ENCODE data around the gene ZNF135. TPM values are rescaled to one million over a fixed set of nuclear protein-coding genes. Genes with fewer than 3 reads are reported as not detected.

ZNF135 gene
- total RNA-seq, 1 donor from 2014 or later: 14.1 TPM

DNA sequence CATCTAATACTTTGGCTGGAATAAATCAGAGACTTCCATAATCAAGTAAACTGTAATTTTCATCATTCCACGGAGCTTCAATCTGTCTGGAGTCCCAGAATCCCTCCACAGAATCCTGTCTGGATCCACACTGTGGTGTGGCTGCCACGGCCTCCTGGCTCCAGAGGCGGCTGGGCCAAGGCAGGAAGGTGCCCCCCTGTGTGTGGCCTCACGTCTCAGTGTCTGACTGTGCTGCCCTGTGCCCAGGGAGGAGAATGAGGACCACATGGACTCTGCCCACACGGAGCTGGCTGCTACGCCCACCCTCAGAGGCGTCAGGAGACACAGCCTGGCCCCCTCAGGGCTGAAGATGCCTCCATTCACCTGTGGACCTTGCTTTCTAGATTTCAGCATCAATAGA, 12.2 kb upstream of the ZNF135 start:
- no peak for DNase-seq (ENCODE audit: low spot score)

GRCh38 chr19:58047672-58048071, 11.4 kb upstream of the ZNF135 start:
- no peak for DNase-seq (ENCODE audit: low spot score)

GRCh38 chr19:58052256-58052655, 6.8 kb upstream of the ZNF135 start:
- DNase-seq (ENCODE audit: low spot score): no peak

- DNase-seq (ENCODE audit: low spot score): no peak
Observed at GRCh38 chr19:58053480-58054156, 5.5 kb upstream of the ZNF135 start.

GRCh38 chr19:58054901-58055874, 3.9 kb upstream of the ZNF135 start:
- DNase-seq (ENCODE audit: low spot score): no peak

GRCh38 chr19:58056261-58056660, 2.8 kb upstream of the ZNF135 start:
- DNase-seq (ENCODE audit: low spot score): no peak

- no peak for DNase-seq (ENCODE audit: low spot score)
Observed at GRCh38 chr19:58056861-58057260, 2.2 kb upstream of the ZNF135 start.

DNA sequence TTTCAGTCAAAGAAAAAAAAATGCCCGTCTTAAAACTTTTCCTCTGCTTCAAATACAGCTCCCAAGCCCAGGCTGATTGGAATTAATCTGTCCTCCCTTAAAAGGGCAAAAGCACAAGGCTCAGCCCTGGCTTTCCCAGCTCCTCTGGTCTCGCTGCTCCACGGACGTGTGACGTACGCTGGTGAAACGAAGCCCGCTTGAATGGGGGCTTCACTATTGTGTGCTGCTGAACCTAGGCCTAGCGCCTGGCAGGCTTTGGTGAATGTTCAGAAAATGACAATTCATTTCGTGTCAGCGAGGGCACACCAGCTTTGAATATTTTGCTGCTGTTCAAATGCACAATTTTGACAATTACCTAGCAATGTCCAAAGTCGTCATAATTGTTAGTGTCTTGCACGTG, 615 bp upstream of the ZNF135 start:
- no peak for DNase-seq (ENCODE audit: low spot score)

DNA sequence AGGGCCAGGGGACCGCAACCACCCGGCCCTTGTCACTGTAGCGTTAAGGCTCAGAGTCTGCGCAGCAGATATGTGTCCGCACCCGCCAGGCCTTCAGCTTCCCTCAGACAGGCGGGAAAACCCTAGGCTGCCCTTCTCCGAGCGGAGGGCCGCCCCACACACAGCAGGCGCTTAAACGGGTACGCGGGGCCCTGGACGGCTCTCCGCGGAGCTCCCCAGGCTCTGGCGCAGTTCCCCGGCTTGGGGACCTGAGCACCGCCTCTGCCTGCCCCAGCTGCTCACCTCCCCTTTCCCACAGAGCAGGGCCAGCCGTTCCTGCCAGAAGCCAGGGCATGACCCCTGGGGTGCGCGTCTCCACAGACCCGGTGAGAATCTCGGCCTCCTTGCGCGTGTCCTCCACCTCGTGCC, 593 bp downstream of the ZNF135 start:
- DNase-seq (ENCODE audit: low spot score): no peak

GRCh38 chr19:58060231-58060630, 1.1 kb downstream of the ZNF135 start:
- no peak for DNase-seq (ENCODE audit: low spot score)

DNA sequence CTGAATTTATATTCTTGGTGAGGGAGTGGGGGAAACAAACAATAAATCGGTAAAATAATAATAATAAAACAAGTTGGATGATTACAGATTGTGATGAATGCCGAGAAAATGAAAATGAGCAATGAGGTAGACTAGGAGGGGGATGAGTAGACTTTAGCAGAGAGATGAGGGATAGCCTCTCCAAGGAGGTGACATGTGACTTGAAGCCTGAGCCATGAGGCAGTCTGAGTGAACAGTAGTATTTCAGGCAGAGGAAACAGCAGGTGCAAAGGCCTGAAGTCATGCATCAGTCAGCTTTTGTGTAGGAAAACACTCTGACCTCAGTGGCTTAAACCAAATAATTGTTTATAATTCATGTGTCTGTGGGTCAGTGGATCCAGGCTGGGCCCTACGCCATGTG, 4.6 kb downstream of the ZNF135 start:
- DNase-seq (ENCODE audit: low spot score): no peak

DNA sequence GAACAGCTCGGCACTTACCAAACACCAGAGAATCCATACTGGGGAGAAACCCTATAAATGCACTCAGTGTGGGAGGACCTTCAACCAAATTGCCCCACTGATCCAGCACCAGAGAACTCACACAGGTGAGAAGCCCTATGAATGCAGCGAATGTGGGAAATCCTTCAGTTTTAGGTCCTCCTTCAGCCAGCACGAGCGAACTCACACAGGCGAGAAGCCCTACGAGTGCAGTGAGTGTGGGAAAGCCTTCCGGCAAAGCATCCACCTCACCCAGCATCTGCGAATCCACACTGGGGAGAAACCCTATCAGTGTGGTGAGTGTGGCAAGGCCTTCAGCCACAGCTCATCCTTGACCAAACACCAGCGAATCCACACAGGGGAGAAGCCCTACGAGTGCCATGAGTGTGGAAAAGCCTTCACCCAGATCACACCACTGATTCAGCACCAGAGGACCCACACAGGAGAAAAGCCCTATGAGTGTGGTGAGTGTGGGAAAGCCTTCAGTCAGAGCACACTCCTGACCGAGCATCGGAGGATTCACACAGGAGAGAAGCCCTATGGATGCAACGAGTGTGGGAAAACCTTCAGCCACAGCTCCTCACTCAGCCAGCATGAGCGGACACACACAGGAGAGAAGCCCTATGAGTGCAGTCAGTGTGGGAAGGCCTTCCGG, 8.3 kb downstream of the ZNF135 start:
- DNase-seq (ENCODE audit: low spot score): no peak

DNA sequence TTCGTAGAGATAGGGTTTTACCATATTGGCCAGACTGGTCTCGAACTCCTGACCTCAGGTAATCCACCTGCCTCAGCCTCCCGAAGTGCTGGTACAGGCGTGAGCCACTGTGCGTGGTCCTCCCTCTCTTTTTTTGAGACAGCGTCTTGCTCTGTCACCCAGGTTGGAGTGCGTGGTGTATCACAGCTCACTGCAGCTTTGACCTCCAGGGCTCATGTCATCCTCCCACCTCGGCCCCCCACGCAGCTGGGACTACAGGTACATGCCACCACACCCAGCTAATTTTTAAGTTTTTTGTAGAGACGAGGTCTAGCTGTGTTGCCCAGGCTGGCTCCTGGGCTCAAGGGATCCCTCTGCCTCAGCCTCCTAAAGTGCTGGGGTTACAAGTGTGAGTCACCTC, 20.7 kb downstream of the ZNF135 start:
- DNase-seq (ENCODE audit: low spot score): no peak

DNA sequence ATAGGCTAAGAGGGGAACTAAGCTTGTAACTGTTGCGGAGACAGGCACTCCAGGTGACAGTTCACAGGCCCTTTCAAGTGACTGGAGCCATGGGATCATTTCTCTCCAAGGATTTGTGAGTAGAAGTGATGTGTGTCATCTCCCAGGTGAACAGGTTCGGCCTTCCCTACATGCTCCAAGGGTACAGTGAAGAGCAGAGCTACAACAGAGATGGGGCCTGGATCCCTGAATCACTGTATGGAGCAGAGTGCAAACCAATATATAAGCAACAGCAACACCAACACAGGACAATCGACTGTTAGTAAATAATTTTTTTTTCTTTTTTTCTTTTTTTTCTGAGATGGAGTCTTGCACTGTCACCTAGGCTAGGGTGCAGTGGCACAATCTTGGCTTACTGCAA, 23.9 kb downstream of the ZNF135 start:
- DNase-seq (ENCODE audit: low spot score): no peak

GRCh38 chr19:58084596-58085347, 25.7 kb downstream of the ZNF135 start:
- DNase-seq (ENCODE audit: low spot score): no peak

GRCh38 chr19:58085348-58085875, 26.3 kb downstream of the ZNF135 start:
- DNase-seq (ENCODE audit: low spot score): no peak

- DNase-seq (ENCODE audit: low spot score): no peak
Observed at GRCh38 chr19:58086825-58087710, 28.0 kb downstream of the ZNF135 start.

DNA sequence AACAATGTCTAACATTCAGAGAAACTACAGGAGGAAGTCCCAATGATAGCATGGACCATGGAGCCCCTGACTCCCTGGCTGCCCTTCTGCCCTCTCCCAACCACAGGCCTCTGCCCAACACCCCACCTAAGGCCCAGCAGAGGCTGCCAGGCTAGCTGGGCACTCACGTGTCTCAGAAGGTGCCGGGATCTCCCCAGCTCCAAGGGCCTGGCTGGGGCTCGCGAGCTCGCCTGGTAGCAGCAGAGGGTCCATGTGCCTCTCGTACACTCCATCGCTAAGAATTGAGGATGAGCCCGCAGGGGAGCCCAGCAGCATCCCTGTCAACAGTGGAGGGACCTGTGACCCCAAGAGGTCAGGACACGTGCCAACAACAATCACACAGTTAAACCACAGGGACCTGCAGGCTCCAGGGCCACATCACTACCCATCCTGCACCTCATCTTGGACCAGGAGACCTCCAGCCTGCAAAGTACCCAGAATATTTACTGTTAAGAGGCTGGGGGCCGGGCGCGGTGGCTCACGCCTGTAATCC, 29.5 kb downstream of the ZNF135 start:
- no peak for DNase-seq (ENCODE audit: low spot score)

- no peak for DNase-seq (ENCODE audit: low spot score)
Observed at GRCh38 chr19:58089846-58090245, 30.8 kb downstream of the ZNF135 start.

Measured in ureter (tissue), 1 donor.